ENCODE data around the gene NRDE2.

NRDE2 gene

DNA sequence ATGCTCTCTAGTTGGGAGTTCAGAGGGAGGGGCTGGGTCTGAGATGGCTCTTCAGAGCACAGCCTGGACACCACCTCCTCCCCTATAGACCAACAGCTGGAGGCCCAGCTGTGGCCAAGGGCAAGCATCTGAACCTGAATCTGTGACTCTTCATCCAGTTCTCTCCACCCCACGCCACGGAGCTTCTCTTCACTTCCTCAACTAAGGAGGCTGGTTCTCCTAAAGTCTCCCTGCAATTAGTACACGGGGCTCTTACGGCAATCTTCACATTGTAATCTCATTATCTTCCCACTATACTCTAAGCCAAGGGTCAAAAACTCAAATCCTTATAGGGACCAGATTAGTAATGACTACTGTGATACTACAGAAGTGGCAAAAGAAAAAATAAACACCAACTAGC is 9.8 kb downstream of the NRDE2 start:
- POLR2A ChIA-PET (ENCODE audit: low non-redundant PET): no interaction called here
- CTCF ChIA-PET: no interaction called here
- H3K27ac ChIP-seq: no peak overlapping the region
- DNase-seq (ENCODE audit: low spot score): no peak
- TF ChIP-seq CTCF (conservative IDR thresholded peaks at IDR 0.05; ENCODE audit: low read depth): no peak

DNA sequence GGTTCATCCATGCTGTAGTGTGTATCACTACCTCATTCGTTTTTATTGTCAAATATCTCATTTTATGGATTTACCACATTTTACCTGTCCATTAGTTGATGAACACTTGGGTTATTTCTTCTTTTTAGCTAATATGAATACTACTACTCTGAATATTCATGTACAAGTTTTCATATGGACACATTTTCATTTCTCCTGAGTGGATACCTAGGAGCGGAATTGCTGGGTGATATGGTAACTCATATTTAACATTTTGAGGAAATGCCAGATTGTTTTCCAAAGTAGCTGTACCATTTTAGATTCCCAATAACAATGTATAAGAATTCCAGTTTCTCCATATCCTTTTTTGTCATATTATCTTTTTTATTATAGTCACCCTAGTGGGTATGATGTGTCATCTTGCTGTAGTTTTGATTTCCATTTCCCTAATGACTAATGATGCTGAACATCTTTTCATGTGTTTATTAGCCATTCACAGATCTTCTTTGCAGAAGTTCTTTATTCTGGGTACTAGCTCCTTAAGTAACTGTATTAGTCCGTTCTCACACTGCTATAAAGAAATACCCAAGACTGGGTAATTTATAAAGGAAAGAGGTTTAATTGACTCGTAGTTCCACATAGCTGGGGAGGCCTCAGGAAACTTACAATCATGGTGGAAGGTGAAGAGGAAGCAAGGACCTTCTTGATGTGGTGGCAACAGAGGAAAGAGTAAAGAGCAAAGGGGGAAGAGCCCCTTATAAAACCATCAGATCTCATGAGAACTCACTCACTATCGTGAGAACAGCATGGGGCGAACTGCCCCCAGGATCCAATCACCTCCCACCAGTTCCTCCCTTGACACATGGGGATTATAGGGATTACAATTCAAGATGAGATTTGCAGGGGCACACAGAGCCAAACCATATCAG is 11.9 kb downstream of the NRDE2 start:
- H3K27ac ChIP-seq: no peak overlapping the region
- ChIA-PET POLR2A (ENCODE audit: low non-redundant PET) (no interaction called here), CTCF (interaction anchor here (1.0 kb wide), 1 partner anchor 38 kb away, joined by 3 read pairs; no protein-coding TSS in a partner anchor)
- TF ChIP-seq CTCF (conservative IDR thresholded peaks at IDR 0.05; ENCODE audit: low read depth): no peak
- no peak for DNase-seq (ENCODE audit: low spot score)

GRCh38 chr14:90319173-90319572 is 12.6 kb downstream of the NRDE2 start:
- no peak overlapping the region for H3K27ac ChIP-seq
- ChIA-PET POLR2A (ENCODE audit: low non-redundant PET) (no interaction called here), CTCF (no interaction called here)
- DNase-seq (ENCODE audit: low spot score): no peak
- no peak for TF ChIP-seq CTCF (conservative IDR thresholded peaks at IDR 0.05; ENCODE audit: low read depth)

GRCh38 chr14:90318016-90318415 is 13.7 kb downstream of the NRDE2 start:
- DNase-seq (ENCODE audit: low spot score): no peak
- CTCF ChIA-PET: no interaction called here
- no peak for TF ChIP-seq CTCF (conservative IDR thresholded peaks at IDR 0.05; ENCODE audit: low read depth)
- no peak overlapping the region for H3K27ac ChIP-seq
- POLR2A ChIA-PET (ENCODE audit: low non-redundant PET): interaction anchor here (0.6 kb wide), 1 partner anchor 392 kb away, joined by 9 read pairs; no protein-coding TSS in a partner anchor

DNA sequence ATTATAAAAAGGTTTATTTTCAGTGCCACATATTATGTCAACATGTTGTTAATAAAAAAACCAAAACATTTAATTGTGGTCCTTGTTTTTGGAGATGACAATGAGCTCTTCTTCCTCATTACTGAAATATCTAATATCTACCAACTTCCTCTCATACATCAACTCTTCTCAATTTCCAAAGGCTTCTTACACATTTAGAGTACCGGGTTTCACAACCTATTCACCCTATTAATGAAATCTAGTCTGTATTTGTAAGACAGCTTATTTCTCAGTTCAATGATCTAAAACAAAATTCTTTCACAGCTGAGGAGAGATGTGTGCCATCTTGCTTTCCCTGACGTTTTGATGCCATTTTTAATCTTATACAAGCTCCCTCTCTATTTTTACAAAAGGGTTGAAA is 14.5 kb downstream of the NRDE2 start:
- no peak for DNase-seq (ENCODE audit: low spot score)
- no peak overlapping the region for H3K27ac ChIP-seq
- TF ChIP-seq CTCF (conservative IDR thresholded peaks at IDR 0.05; ENCODE audit: low read depth): no peak
- ChIA-PET CTCF (no interaction called here), POLR2A (ENCODE audit: low non-redundant PET) (interaction anchor here (0.6 kb wide), 1 partner anchor 393 kb away, joined by 9 read pairs; no protein-coding TSS in a partner anchor)

GRCh38 chr14:90308561-90308960 is 23.2 kb downstream of the NRDE2 start:
- no peak for DNase-seq (ENCODE audit: low spot score)
- no peak overlapping the region for H3K27ac ChIP-seq
- TF ChIP-seq CTCF (conservative IDR thresholded peaks at IDR 0.05; ENCODE audit: low read depth): no peak
- POLR2A ChIA-PET (ENCODE audit: low non-redundant PET): no interaction called here
- CTCF ChIA-PET: interaction anchor here (0.6 kb wide), 1 partner anchor 16 kb away, joined by 3 read pairs; no protein-coding TSS in a partner anchor

All from RWPE1 (cell line).